H1 (cell line): ENCODE data around the gene GADD45GIP1. TPM values are rescaled to one million over a fixed set of nuclear protein-coding genes. Genes with fewer than 3 reads are reported as not detected.

ENCODE experiments used
- BCL11A ChIP-seq, 2 experiments: IDR thresholded peaks; one replicate each; pipeline ENCODE4 v1.6.1; 2011; ENCODE audit warnings: low read depth in 2 of 2, low read length in 2 of 2, mild to moderate bottlenecking in 2 of 2
- BRCA1 ChIP-seq: IDR thresholded peaks from 2 replicates; pipeline ENCODE4 v1.6.1; 2012; ENCODE audit warnings: low read depth, low read length, improper control_type of control experiment
- CBX8 ChIP-seq: fragments of 300-800, 300-1000 bp; sonication (generic); IDR thresholded peaks from 2 replicates; pipeline ENCODE4 v1.7.1; 2016; ENCODE audit warnings: low read depth, low read length, borderline replicate concordance
- CEBPB ChIP-seq: IDR thresholded peaks from 2 replicates; pipeline ENCODE4 v1.6.1; 2012; ENCODE audit warnings: low read depth, low read length
- CHD1 ChIP-seq: IDR thresholded peaks from 2 replicates; pipeline ENCODE4 v1.6.1; 2012; ENCODE audit warnings: low read depth, low read length, improper control_type of control experiment
- EZH2 ChIP-seq: fragments of 200-600 bp; sonication (generic); IDR thresholded peaks from 2 replicates; pipeline ENCODE4 v1.7.1; 2012; ENCODE audit warnings: low read depth, mild to moderate bottlenecking, moderate library complexity, low read length, inconsistent platforms; ENCODE audit not compliant: severe bottlenecking
- HDAC2 ChIP-seq, 2 experiments: fragments of 300-600 bp in 1 of 2; sonication (generic) in 1 of 2; IDR thresholded peaks; 2 replicates each; pipeline ENCODE4 v1.6.1; 2011 to 2012; ENCODE audit warnings: low read depth in 2 of 2, low read length in 2 of 2, mild to moderate bottlenecking in 2 of 2, moderate library complexity in 2 of 2, borderline replicate concordance in 1 of 2, inconsistent platforms in 1 of 2
- HDAC6 ChIP-seq: IDR thresholded peaks from one replicate; pipeline ENCODE4 v1.7.1; 2012; ENCODE audit warnings: low read depth, mild to moderate bottlenecking, inconsistent platforms, low read length, moderate library complexity
- JUN ChIP-seq: IDR thresholded peaks from 2 replicates; pipeline ENCODE4 v1.6.1; 2011; ENCODE audit warnings: low read depth, mild to moderate bottlenecking, improper control_type of control experiment, low read length
- JUND ChIP-seq: IDR thresholded peaks from 2 replicates; pipeline ENCODE4 v1.6.1; 2011; ENCODE audit warnings: mild to moderate bottlenecking, improper control_type of control experiment, low read length
- MAFK ChIP-seq: IDR thresholded peaks from 2 replicates; pipeline ENCODE4 v1.6.1; 2012; ENCODE audit warnings: low read depth, mild to moderate bottlenecking, improper control_type of control experiment, low read length
- PHF8 ChIP-seq: fragments of 200-600 bp; sonication (generic); conservative IDR thresholded peaks from 2 replicates; pipeline ENCODE4 v1.7.1; 2012; ENCODE audit warnings: low read depth, mild to moderate bottlenecking, inconsistent platforms, low read length, moderate library complexity
- POU5F1 ChIP-seq: IDR thresholded peaks from 2 replicates; pipeline ENCODE4 v1.6.1; 2011; ENCODE audit warnings: low read depth, mild to moderate bottlenecking, low read length, moderate library complexity
- SAP30 ChIP-seq: fragments of 300-600 bp; sonication (generic); IDR thresholded peaks from 2 replicates; pipeline ENCODE4 v1.7.1; 2012; ENCODE audit warnings: low read length, moderate library complexity, mild to moderate bottlenecking, inconsistent platforms; ENCODE audit not compliant: insufficient read depth, insufficient replicate concordance
- SP2 ChIP-seq: IDR thresholded peaks from 2 replicates; pipeline ENCODE4 v1.6.1; 2012; ENCODE audit warnings: mild to moderate bottlenecking, low read length, inconsistent platforms
- SRF ChIP-seq: IDR thresholded peaks from 2 replicates; pipeline ENCODE4 v1.6.1; 2011; ENCODE audit warnings: mild to moderate bottlenecking, low read depth, low read length, moderate library complexity
- TAF1 ChIP-seq: IDR thresholded peaks from 2 replicates; pipeline ENCODE4 v1.6.1; 2011; ENCODE audit warnings: mild to moderate bottlenecking, low read depth, low read length
- TBP ChIP-seq: IDR thresholded peaks from 2 replicates; pipeline ENCODE4 v1.6.1; 2011; ENCODE audit warnings: low read depth, low read length, improper control_type of control experiment
- USF2 ChIP-seq: IDR thresholded peaks from 2 replicates; pipeline ENCODE4 v1.6.1; 2011; ENCODE audit warnings: low read length, improper control_type of control experiment
- polyA plus RNA-seq, 7 experiments: library from polyadenylated mRNA; depleted of rRNA in 3 of 7; stranded (reverse) in 5 of 7; unstranded in 2 of 7; fragments of >200 nt in 5 of 7; fragments of 200-250 nt in 2 of 7; gene quantifications; 1 replicate in 5 of 7; 2 replicates in 1 of 7; 4 replicates in 1 of 7; pipeline versions ENCODE4 v1.2.1 to v1.2.3, GENCODE V29; 2011 to 2013; ENCODE audit warnings: missing spikeins in 2 of 7, mixed read lengths in 2 of 7
- total RNA-seq: library from RNA; stranded (reverse); fragmentation: NEBNext Ultra II Directional; extraction: Animal tissue kit (Norgen Biotek cat#: 25700); gene quantifications from 2 replicates; pipeline ENCODE4 v1.2.1, GENCODE V29; 2021

Gene GADD45GIP1
- total and polyA plus RNA-seq, 2 of the 8 experiments (the other 6 are each of a cell fraction or from before 2014, with no cell fraction given) = 42.2 to 42.6 TPM

- TF ChIP-seq SP2 = no peak
- no peak for TF ChIP-seq PHF8
- no peak for TF ChIP-seq CHD1
- no peak for TF ChIP-seq EZH2
- no peak for TF ChIP-seq CEBPB
- TF ChIP-seq SAP30 = no peak
- no peak for TF ChIP-seq BCL11A (IDR thresholded peaks at IDR 0.05; ENCODE audit: low read depth in 2 of 2, low read length in 2 of 2)
- TF ChIP-seq MAFK = no peak
- no peak for TF ChIP-seq USF2
- no peak for TF ChIP-seq JUN
- no peak for TF ChIP-seq BRCA1
- no peak for TF ChIP-seq HDAC6
- TF ChIP-seq HDAC2 (IDR thresholded peaks at IDR 0.05; ENCODE audit: borderline replicate concordance in 1 of 2, low read depth in 2 of 2, low read length in 2 of 2) = no peak
- TF ChIP-seq JUND = no peak
- TF ChIP-seq TAF1 = peak; percentile 19; the same call in 1 of the 2 replicates
- TF ChIP-seq POU5F1 = no peak
- TF ChIP-seq CBX8 = no peak
- no peak for TF ChIP-seq SRF
- TF ChIP-seq TBP = peak; percentile 19; the same call in 1 of the 2 replicates
Observed at GRCh38 chr19:12913011-12913561, 43.9 kb downstream of the GADD45GIP1 start (continued).
